ENCODE data around the gene RPL29.
"Not testable (repeated sequence)": the region's sequence is repeated elsewhere in the genome, so short reads cannot be mapped to it uniquely, and the experiment has no call there.

RPL29 gene

DNA sequence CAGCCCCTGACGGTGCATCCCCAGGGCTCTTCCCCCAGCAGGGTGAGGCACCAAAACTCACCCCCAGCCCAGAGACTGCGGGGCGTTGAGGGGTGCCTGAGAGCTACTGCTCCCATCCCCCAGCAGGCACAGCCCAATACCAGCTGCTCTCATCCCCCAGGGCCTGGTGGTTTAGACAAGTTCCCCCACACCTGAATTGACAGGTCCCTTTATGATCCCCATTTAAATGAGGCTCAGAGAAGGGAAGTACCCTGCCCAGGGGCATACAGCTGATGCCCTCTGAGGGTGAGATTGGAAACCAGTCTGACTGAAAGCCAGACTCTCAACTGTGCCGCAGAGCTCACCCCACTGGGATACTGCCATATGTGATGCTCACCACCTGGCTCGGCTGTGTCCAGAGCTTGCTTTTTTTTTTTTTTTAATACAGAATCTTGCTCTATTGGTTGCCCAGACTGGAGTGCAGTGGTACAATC is 40.6 kb upstream of the RPL29 start:
- no peak overlapping the region for H3K27ac ChIP-seq (ENCODE audit: low read depth, low read length)

DNA sequence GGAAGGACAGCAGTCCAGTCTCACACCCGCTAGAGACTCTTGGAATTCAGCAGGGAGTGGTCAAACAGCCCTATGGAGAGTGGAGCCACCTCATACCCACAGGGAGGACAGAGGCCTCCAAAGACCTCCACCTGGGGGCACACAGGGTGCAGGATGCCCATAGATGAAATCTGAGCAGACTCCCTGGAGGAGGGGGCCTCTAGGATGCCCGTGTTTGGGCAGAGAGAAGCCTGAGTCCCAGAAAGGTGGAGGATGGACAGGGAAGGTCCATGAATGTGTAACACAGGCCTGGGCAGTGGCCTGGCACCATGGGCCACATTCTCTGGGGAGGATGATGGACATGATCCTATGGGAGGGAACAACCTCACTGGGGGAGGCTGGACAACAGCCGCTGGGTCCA is 39.0 kb upstream of the RPL29 start:
- no peaks in the 10 kb centered on the region for H3K27me3 ChIP-seq (ENCODE audit: low read length)
- H3K9me2 ChIP-seq (replicated peaks; ENCODE audit: insufficient read depth, low read length): no peaks in the 10 kb centered on the region
- H4K20me1 ChIP-seq (ENCODE audit: low read depth, low read length): no peaks in the 10 kb centered on the region
- no peaks in the 10 kb centered on the region for H3K9me3 ChIP-seq (ENCODE audit: insufficient read depth, low read length)
- no peak overlapping the region for H3K4me2 ChIP-seq (ENCODE audit: low read depth, low read length, poor library complexity, severe bottlenecking)
- H3K36me3 ChIP-seq (ENCODE audit: low read length): no peaks in the 10 kb centered on the region
- no peak overlapping the region for H3K27ac ChIP-seq (ENCODE audit: low read depth, low read length)
- H3K9ac ChIP-seq (ENCODE audit: low read length): no peak overlapping the region
- H3F3A ChIP-seq (ENCODE audit: insufficient read depth): no peaks in the 10 kb centered on the region
- no peaks in the 10 kb centered on the region for H3K79me2 ChIP-seq (ENCODE audit: insufficient read depth, low read length)
- H2AFZ ChIP-seq (ENCODE audit: low read depth, low read length, severe bottlenecking): no peak overlapping the region
- H3K4me3 ChIP-seq (ENCODE audit: insufficient read depth, low read length, poor library complexity, severe bottlenecking): no peak overlapping the region
- TF ChIP-seq, protein P1, sequence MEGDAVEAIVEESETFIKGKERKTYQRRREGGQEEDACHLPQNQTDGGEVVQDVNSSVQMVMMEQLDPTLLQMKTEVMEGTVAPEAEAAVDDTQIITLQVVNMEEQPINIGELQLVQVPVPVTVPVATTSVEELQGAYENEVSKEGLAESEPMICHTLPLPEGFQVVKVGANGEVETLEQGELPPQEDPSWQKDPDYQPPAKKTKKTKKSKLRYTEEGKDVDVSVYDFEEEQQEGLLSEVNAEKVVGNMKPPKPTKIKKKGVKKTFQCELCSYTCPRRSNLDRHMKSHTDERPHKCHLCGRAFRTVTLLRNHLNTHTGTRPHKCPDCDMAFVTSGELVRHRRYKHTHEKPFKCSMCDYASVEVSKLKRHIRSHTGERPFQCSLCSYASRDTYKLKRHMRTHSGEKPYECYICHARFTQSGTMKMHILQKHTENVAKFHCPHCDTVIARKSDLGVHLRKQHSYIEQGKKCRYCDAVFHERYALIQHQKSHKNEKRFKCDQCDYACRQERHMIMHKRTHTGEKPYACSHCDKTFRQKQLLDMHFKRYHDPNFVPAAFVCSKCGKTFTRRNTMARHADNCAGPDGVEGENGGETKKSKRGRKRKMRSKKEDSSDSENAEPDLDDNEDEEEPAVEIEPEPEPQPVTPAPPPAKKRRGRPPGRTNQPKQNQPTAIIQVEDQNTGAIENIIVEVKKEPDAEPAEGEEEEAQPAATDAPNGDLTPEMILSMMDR (IDR thresholded peaks at IDR 0.05; ENCODE audit: insufficient read depth, low read length, poor library complexity, severe bottlenecking): no peak
- no peak for TF ChIP-seq EZH2phosphoT487 (conservative IDR thresholded peaks at IDR 0.05; ENCODE audit: low read length)

More for the DNA sequence above, 40.6 kb upstream of the RPL29 start:
- Histone ChIP-seq H3K36me3 (ENCODE audit: low read length) (no peaks in the 10 kb centered on the region), H3K4me2 (ENCODE audit: low read depth, low read length, poor library complexity, severe bottlenecking) (no peak overlapping the region), H3K4me3 (ENCODE audit: insufficient read depth, low read length, poor library complexity, severe bottlenecking) (no peak overlapping the region), H3K9me3 (ENCODE audit: insufficient read depth, low read length) (no peaks in the 10 kb centered on the region), H2AFZ (ENCODE audit: low read depth, low read length, severe bottlenecking) (no peak overlapping the region), H3K9ac (ENCODE audit: low read length) (no peak overlapping the region), H4K20me1 (ENCODE audit: low read depth, low read length) (no peaks in the 10 kb centered on the region), H3F3A (ENCODE audit: insufficient read depth) (no peaks in the 10 kb centered on the region), H3K79me2 (ENCODE audit: insufficient read depth, low read length) (no peaks in the 10 kb centered on the region), H3K9me2 (replicated peaks; ENCODE audit: insufficient read depth, low read length) (no peaks in the 10 kb centered on the region), H3K27me3 (ENCODE audit: low read length) (no peaks in the 10 kb centered on the region)
- TF ChIP-seq, protein P1 (IDR thresholded peaks at IDR 0.05; ENCODE audit: insufficient read depth, low read length, poor library complexity, severe bottlenecking): no peak
- TF ChIP-seq EZH2phosphoT487 (conservative IDR thresholded peaks at IDR 0.05; ENCODE audit: low read length): no peak

DNA sequence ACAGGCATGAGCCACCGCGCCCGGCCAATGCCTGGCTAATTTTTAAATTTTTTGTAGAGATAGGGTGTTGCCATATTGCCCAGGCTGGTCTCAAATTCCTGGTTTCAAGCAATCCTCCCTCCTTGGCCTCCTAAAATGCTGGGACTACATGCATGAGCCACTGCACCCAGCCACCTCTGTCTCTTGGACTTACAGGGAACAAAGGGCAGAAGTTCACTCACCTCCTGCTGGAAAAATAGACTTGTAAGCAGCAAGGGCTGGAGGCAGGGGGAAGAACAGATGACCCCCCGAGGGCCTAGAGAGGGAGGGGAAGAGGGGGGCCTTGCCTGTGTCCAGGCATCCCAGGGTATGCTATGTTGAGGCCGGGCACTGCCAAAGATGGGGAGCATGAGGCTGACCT is 38.5 kb upstream of the RPL29 start:
- Histone ChIP-seq H3K79me2 (ENCODE audit: insufficient read depth, low read length) (no peaks in the 10 kb centered on the region), H3K9me3 (ENCODE audit: insufficient read depth, low read length) (no peaks in the 10 kb centered on the region), H3K27me3 (ENCODE audit: low read length) (no peaks in the 10 kb centered on the region), H4K20me1 (ENCODE audit: low read depth, low read length) (no peaks in the 10 kb centered on the region), H3K9ac (ENCODE audit: low read length) (no peak overlapping the region), H2AFZ (ENCODE audit: low read depth, low read length, severe bottlenecking) (no peak overlapping the region), H3K27ac (ENCODE audit: low read depth, low read length) (no peak overlapping the region), H3K36me3 (ENCODE audit: low read length) (no peaks in the 10 kb centered on the region), H3K4me3 (ENCODE audit: insufficient read depth, low read length, poor library complexity, severe bottlenecking) (no peak overlapping the region), H3K4me2 (ENCODE audit: low read depth, low read length, poor library complexity, severe bottlenecking) (no peak overlapping the region), H3K9me2 (replicated peaks; ENCODE audit: insufficient read depth, low read length) (no peaks in the 10 kb centered on the region), H3F3A (ENCODE audit: insufficient read depth) (no peaks in the 10 kb centered on the region)
- no peak for TF ChIP-seq EZH2phosphoT487 (conservative IDR thresholded peaks at IDR 0.05; ENCODE audit: low read length)
- TF ChIP-seq, protein P1 (IDR thresholded peaks at IDR 0.05; ENCODE audit: insufficient read depth, low read length, poor library complexity, severe bottlenecking): no peak

DNA sequence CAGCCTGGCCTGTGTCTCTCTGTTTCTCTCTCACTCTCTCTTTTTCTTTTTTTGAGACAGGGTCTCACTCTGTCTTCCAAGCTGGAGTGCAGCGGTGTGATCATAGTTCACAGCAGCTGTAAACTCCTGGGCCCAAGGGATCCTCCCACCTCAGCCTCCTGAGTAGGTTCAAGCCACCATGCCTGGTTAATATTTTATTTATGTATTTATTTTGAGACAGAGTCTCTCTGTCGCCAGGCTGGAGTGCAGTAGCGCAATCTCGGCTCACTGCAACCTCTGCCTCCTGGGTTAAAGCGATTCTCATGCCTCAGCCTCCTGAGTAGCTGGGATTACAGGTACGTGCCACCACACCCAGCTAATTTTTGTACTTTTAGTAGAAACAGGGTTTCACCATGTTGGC is 38.1 kb upstream of the RPL29 start:
- not testable (repeated sequence) for H3K27me3 ChIP-seq (ENCODE audit: low read length); H3K9ac ChIP-seq (ENCODE audit: low read length); H3K27ac ChIP-seq (ENCODE audit: low read depth, low read length); H3K9me3 ChIP-seq (ENCODE audit: insufficient read depth, low read length); H4K20me1 ChIP-seq (ENCODE audit: low read depth, low read length); H3K4me3 ChIP-seq (ENCODE audit: insufficient read depth, low read length, poor library complexity, severe bottlenecking); H3F3A ChIP-seq (ENCODE audit: insufficient read depth); H3K36me3 ChIP-seq (ENCODE audit: low read length); H2AFZ ChIP-seq (ENCODE audit: low read depth, low read length, severe bottlenecking); H3K79me2 ChIP-seq (ENCODE audit: insufficient read depth, low read length); H3K9me2 ChIP-seq (replicated peaks; ENCODE audit: insufficient read depth, low read length); H3K4me2 ChIP-seq (ENCODE audit: low read depth, low read length, poor library complexity, severe bottlenecking)

Data from SU-DHL-6 (cell line).